Transverse colon (tissue), 4 donors: ENCODE data around the gene MMP27.

ENCODE experiments used
- EP300 ChIP-seq: sonication (generic); formaldehyde crosslinking; IDR thresholded peaks from one replicate; pipeline ENCODE4 v1.6.1; 2017; ENCODE audit warnings: antibody characterized with exemption, low read depth
- POLR2A ChIP-seq: fragments of 450-650 bp; IDR thresholded peaks from one replicate; pipeline ENCODE4 v1.6.1; 2016; ENCODE audit warnings: antibody characterized with exemption, mild to moderate bottlenecking, moderate library complexity
- POLR2AphosphoS5 ChIP-seq, 3 donors: sonication (generic); formaldehyde crosslinking; IDR thresholded peaks; one replicate each; pipeline ENCODE4 v1.6.1; 2016; ENCODE audit warnings: antibody characterized with exemption in 3 of 3
- TF ChIP-seq, protein P1 (sequence below), 5 experiments: fragments of 200-600 bp in 3 of 5; fragments of 450-650 bp in 2 of 5; sonication (generic) in 3 of 5; IDR thresholded peaks; 1 replicate in 2 of 5; 2 replicates in 3 of 5; pipeline ENCODE4 v1.5.1; 2016 to 2017; ENCODE audit warnings: antibody characterized with exemption in 5 of 5, inconsistent platforms in 3 of 5, mild to moderate bottlenecking in 2 of 5, moderate library complexity in 1 of 5

- TF ChIP-seq POLR2A = no peak
- TF ChIP-seq, protein P1, sequence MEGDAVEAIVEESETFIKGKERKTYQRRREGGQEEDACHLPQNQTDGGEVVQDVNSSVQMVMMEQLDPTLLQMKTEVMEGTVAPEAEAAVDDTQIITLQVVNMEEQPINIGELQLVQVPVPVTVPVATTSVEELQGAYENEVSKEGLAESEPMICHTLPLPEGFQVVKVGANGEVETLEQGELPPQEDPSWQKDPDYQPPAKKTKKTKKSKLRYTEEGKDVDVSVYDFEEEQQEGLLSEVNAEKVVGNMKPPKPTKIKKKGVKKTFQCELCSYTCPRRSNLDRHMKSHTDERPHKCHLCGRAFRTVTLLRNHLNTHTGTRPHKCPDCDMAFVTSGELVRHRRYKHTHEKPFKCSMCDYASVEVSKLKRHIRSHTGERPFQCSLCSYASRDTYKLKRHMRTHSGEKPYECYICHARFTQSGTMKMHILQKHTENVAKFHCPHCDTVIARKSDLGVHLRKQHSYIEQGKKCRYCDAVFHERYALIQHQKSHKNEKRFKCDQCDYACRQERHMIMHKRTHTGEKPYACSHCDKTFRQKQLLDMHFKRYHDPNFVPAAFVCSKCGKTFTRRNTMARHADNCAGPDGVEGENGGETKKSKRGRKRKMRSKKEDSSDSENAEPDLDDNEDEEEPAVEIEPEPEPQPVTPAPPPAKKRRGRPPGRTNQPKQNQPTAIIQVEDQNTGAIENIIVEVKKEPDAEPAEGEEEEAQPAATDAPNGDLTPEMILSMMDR (IDR thresholded peaks at IDR 0.05) = no peak
- no peak for TF ChIP-seq POLR2AphosphoS5 (IDR thresholded peaks at IDR 0.05)
- no peak for TF ChIP-seq EP300
These were observed 43.6 kb upstream of the MMP27 start for GRCh38 chr11:102749101-102749722.
